ENCODE results near the gene ADRM1.

DNA sequence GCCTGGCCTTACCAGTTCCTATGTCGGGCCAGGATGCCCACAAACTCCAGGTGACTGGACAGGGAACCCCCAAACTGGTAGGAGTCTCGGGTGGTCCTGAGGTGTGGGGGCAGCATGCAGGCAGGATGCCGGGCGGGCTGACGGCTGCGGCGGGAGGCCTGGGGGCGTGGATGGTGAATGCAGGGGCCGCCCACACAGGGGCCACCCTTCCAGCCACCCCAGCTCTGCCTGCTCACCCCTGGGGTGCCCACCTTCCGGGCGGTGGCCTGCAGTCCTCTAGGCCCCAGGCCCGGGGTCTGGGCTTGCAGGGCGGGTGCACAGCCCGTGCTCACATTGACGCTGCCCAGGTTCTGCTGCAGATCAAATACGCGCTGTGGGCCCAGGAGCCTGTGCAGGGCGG, 8.4 kb downstream of the ADRM1 start:
- TF ChIP-seq, protein P1, sequence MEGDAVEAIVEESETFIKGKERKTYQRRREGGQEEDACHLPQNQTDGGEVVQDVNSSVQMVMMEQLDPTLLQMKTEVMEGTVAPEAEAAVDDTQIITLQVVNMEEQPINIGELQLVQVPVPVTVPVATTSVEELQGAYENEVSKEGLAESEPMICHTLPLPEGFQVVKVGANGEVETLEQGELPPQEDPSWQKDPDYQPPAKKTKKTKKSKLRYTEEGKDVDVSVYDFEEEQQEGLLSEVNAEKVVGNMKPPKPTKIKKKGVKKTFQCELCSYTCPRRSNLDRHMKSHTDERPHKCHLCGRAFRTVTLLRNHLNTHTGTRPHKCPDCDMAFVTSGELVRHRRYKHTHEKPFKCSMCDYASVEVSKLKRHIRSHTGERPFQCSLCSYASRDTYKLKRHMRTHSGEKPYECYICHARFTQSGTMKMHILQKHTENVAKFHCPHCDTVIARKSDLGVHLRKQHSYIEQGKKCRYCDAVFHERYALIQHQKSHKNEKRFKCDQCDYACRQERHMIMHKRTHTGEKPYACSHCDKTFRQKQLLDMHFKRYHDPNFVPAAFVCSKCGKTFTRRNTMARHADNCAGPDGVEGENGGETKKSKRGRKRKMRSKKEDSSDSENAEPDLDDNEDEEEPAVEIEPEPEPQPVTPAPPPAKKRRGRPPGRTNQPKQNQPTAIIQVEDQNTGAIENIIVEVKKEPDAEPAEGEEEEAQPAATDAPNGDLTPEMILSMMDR (conservative IDR thresholded peaks at IDR 0.05): no peak
- TF ChIP-seq EZH2 (IDR thresholded peaks at IDR 0.05; ENCODE audit: low read depth): no peak

Measured in PC-9 (cell line).